Measurements from ENCODE around the gene CLIC4. TPM values are rescaled to one million over a fixed set of nuclear protein-coding genes. Genes with fewer than 3 reads are reported as not detected.

Gene CLIC4
- total RNA-seq, 1 donor from 2014 or later: 123 TPM

- H3K27ac Mint-ChIP-seq (ENCODE audit: unreplicated experiment): no peak overlapping the region
- H3K27me3 Mint-ChIP-seq (ENCODE audit: low read depth): no peaks in the 10 kb centered on the region
- H3K4me3 Mint-ChIP-seq: no peak overlapping the region
- H3K36me3 Mint-ChIP-seq (ENCODE audit: low read depth): no peaks in the 10 kb centered on the region
- peaks cover 4% of the 10 kb centered on the region for H3K4me1 Mint-ChIP-seq
- no peaks in the 10 kb centered on the region for H3K9me3 Mint-ChIP-seq
- TF ChIP-seq, protein P1, sequence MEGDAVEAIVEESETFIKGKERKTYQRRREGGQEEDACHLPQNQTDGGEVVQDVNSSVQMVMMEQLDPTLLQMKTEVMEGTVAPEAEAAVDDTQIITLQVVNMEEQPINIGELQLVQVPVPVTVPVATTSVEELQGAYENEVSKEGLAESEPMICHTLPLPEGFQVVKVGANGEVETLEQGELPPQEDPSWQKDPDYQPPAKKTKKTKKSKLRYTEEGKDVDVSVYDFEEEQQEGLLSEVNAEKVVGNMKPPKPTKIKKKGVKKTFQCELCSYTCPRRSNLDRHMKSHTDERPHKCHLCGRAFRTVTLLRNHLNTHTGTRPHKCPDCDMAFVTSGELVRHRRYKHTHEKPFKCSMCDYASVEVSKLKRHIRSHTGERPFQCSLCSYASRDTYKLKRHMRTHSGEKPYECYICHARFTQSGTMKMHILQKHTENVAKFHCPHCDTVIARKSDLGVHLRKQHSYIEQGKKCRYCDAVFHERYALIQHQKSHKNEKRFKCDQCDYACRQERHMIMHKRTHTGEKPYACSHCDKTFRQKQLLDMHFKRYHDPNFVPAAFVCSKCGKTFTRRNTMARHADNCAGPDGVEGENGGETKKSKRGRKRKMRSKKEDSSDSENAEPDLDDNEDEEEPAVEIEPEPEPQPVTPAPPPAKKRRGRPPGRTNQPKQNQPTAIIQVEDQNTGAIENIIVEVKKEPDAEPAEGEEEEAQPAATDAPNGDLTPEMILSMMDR (conservative IDR thresholded peaks at IDR 0.05): no peak
- no peak for DNase-seq (ENCODE audit: low read depth, low spot score)
Measured at GRCh38 chr1:24859063-24860010, 114.1 kb downstream of the CLIC4 start.

DNA sequence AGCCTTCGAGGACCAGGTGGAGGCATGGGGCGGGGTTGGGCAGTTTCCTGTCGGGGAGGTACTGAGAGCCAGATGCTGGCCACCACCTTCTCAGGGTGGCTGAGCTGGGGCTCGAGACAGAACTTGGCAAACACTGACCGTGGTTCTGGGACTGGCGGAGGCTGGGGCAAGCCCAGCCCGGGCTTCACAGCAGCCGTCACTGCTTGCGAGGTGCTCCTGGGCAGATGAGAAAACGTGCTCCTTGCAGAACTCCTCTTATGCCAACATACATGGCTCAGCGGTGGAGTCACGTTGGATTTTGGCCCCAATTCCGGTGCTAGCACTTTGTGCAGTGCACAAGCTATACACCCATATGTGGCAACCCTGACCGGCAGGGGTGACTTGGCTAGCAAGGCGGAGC is 115.6 kb downstream of the CLIC4 start:
- DNase-seq (ENCODE audit: low read depth, low spot score): no peak
- Mint-ChIP-seq H3K4me1 (peaks cover 7% of the 10 kb centered on the region), H3K4me3 (no peak overlapping the region), H3K27me3 (ENCODE audit: low read depth) (no peaks in the 10 kb centered on the region), H3K9me3 (no peaks in the 10 kb centered on the region), H3K27ac (ENCODE audit: unreplicated experiment) (no peak overlapping the region), H3K36me3 (ENCODE audit: low read depth) (no peaks in the 10 kb centered on the region)
- TF ChIP-seq, protein P1 (conservative IDR thresholded peaks at IDR 0.05): no peak

- Mint-ChIP-seq H3K27ac (ENCODE audit: unreplicated experiment) (no peak overlapping the region), H3K36me3 (ENCODE audit: low read depth) (no peaks in the 10 kb centered on the region), H3K27me3 (ENCODE audit: low read depth) (peaks cover 2% of the 10 kb centered on the region), H3K9me3 (no peaks in the 10 kb centered on the region), H3K4me1 (peaks cover 7% of the 10 kb centered on the region), H3K4me3 (no peak overlapping the region)
- DNase-seq (ENCODE audit: low read depth, low spot score): no peak
- TF ChIP-seq, protein P1 (conservative IDR thresholded peaks at IDR 0.05): no peak
Measured at GRCh38 chr1:24861821-24862727, 116.8 kb downstream of the CLIC4 start.

GRCh38 chr1:24862775-24863483 is 117.7 kb downstream of the CLIC4 start:
- Mint-ChIP-seq H3K4me1 (peaks cover 7% of the 10 kb centered on the region), H3K9me3 (no peaks in the 10 kb centered on the region), H3K27ac (ENCODE audit: unreplicated experiment) (peak overlapping the region; percentile 88), H3K36me3 (ENCODE audit: low read depth) (no peaks in the 10 kb centered on the region), H3K27me3 (ENCODE audit: low read depth) (peaks cover 2% of the 10 kb centered on the region), H3K4me3 (no peak overlapping the region)
- TF ChIP-seq, protein P1 (conservative IDR thresholded peaks at IDR 0.05): no peak
- DNase-seq (ENCODE audit: low read depth, low spot score): no peak

- peaks cover 7% of the 10 kb centered on the region for H3K4me1 Mint-ChIP-seq
- no peaks in the 10 kb centered on the region for H3K9me3 Mint-ChIP-seq
- TF ChIP-seq, protein P1 (conservative IDR thresholded peaks at IDR 0.05): no peak
- H3K27me3 Mint-ChIP-seq (ENCODE audit: low read depth): peaks cover 2% of the 10 kb centered on the region
- DNase-seq (ENCODE audit: low read depth, low spot score): no peak
- H3K4me3 Mint-ChIP-seq: no peak overlapping the region
- H3K36me3 Mint-ChIP-seq (ENCODE audit: low read depth): no peaks in the 10 kb centered on the region
- no peak overlapping the region for H3K27ac Mint-ChIP-seq (ENCODE audit: unreplicated experiment)
Measured at GRCh38 chr1:24864370-24864777, 119.1 kb downstream of the CLIC4 start.

Data from neural crest cell (in vitro differentiated cells).